ENCODE data around the gene PRLHR. TPM values are rescaled to one million over a fixed set of nuclear protein-coding genes. Genes with fewer than 3 reads are reported as not detected.

The PRLHR gene
- total and polyA plus RNA-seq, 5 experiments from 2014 or later = not detected

DNA sequence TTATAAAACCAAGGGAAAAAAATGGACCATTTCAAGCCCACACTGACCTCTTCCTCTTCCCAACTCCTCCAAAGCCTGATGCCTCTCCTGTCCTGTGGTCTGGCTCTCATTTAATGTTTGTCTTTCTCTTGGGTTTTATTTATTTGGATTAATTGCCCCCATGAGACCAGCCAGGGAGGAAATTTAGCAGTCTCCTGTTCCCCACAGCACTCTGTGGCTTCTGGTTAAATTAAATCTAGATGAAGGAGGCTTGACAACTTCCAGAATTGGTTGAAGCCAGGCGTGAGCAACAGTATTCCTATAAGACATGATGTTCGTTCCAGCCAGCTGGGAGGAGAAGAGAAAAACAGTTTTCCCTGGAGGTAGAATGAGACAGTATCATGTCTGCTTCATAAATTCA lies 15.1 kb upstream of the PRLHR start:
- H3K36me3 Mint-ChIP-seq = peaks cover 0 to 8% (median 0%) of the 10 kb centered on the region in 3 donors
- ATAC-seq (no peak), DNase-seq (no peak)
- POLR2A ChIA-PET = no interaction called here
- H3K4me3 Mint-ChIP-seq = no peak overlapping the region
- peaks cover 0 to 3% (median 0%) of the 10 kb centered on the region in 5 donors for H3K27me3 Mint-ChIP-seq
- peaks cover 0 to 4% (median 0%) of the 10 kb centered on the region in 4 donors for H3K4me1 Mint-ChIP-seq
- no peak overlapping the region for H3K27ac Mint-ChIP-seq
- H3K9me3 Mint-ChIP-seq = peaks cover 0 to 18% (median 8%) of the 10 kb centered on the region in 9 donors

DNA sequence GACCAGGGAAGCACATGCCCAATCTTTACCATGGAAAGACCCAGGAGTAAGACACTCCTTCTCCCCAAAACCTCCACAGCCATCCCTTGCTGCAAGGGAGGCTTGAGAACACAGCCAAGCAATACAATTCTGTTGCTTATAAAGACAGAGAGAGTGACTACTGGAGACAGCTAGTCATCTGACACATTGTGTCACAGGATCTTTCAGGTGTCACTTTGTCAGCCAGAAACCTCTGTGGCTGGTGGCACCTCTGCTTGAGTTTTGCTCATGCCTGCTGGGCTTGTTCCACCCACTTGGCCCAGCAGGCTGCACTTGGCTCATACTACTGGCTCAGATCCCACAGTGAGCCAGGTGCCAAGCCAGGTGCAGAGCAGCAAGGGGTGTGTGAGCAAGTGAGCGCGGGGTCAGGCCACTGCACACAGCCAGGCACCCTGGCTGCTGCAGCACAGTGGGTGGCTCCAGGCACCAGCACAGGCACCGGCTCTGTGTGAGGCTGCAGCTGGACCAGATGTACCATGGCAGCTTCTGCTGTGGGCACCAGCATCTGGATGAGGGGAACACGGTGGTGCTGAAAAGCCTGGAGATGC lies 12.4 kb upstream of the PRLHR start:
- H3K9me3 Mint-ChIP-seq = peaks cover 0 to 18% (median 8%) of the 10 kb centered on the region in 9 donors
- H3K27me3 Mint-ChIP-seq = peaks cover 0 to 2% (median 0%) of the 10 kb centered on the region in 5 donors
- no peak for DNase-seq
- POLR2A ChIA-PET = no interaction called here
- peaks cover 0 to 8% (median 0%) of the 10 kb centered on the region in 3 donors for H3K36me3 Mint-ChIP-seq
- no peak overlapping the region for H3K27ac Mint-ChIP-seq
- H3K4me1 Mint-ChIP-seq = peaks cover 0 to 1% (median 0%) of the 10 kb centered on the region in 4 donors
- no peak for ATAC-seq
- H3K4me3 Mint-ChIP-seq = no peak overlapping the region

GRCh38 chr10:118605694-118606093 lies 10.2 kb upstream of the PRLHR start:
- H3K4me3 Mint-ChIP-seq = no peak overlapping the region
- H3K9me3 Mint-ChIP-seq = peaks cover 0 to 18% (median 8%) of the 10 kb centered on the region in 9 donors
- H3K27me3 Mint-ChIP-seq = peaks cover 0 to 5% (median 0%) of the 10 kb centered on the region in 5 donors
- POLR2A ChIA-PET = no interaction called here
- no peak overlapping the region for H3K27ac Mint-ChIP-seq
- H3K4me1 Mint-ChIP-seq = peaks cover 0 to 1% (median 0%) of the 10 kb centered on the region in 4 donors
- ATAC-seq (no peak), DNase-seq (no peak)
- peaks cover 0 to 8% (median 0%) of the 10 kb centered on the region in 3 donors for H3K36me3 Mint-ChIP-seq

GRCh38 chr10:118596426-118597124 lies 1.1 kb upstream of the PRLHR start:
- Mint-ChIP-seq H3K4me3 (peak overlapping the region in 8 of 10 donors; percentile 0 to 71 (median 62)), H3K27me3 (peaks cover 30 to 86% (median 56%) of the 10 kb centered on the region in 5 donors), H3K27ac (peak overlapping the region in 2 of 10 donors; percentile 13 to 63), H3K9me3 (peaks cover 0 to 11% (median 0%) of the 10 kb centered on the region in 9 donors), H3K4me1 (peaks cover 13 to 30% (median 22%) of the 10 kb centered on the region in 4 donors), H3K36me3 (peaks cover 2 to 17% (median 4%) of the 10 kb centered on the region in 3 donors)
- ATAC-seq (no peak), DNase-seq (peak in 1 of 10 donors; percentile 4)
- POLR2A ChIA-PET = no interaction called here

- peak overlapping the region in 1 of 10 donors; percentile 10 for H3K27ac Mint-ChIP-seq
- H3K4me3 Mint-ChIP-seq = peak overlapping the region in 8 of 10 donors; percentile 5 to 74 (median 62)
- POLR2A ChIA-PET = no interaction called here
- peaks cover 30 to 82% (median 56%) of the 10 kb centered on the region in 5 donors for H3K27me3 Mint-ChIP-seq
- H3K36me3 Mint-ChIP-seq = peaks cover 2 to 17% (median 4%) of the 10 kb centered on the region in 3 donors
- peaks cover 13 to 30% (median 22%) of the 10 kb centered on the region in 4 donors for H3K4me1 Mint-ChIP-seq
- DNase-seq (no peak), ATAC-seq (no peak)
- H3K9me3 Mint-ChIP-seq = peaks cover 0 to 11% (median 0%) of the 10 kb centered on the region in 9 donors
Observed at GRCh38 chr10:118595064-118595420, 406 bp downstream of the PRLHR start.

- peaks cover 2 to 17% (median 4%) of the 10 kb centered on the region in 3 donors for H3K36me3 Mint-ChIP-seq
- DNase-seq = peak; percentile 29 to 69 (median 44)
- POLR2A ChIA-PET = no interaction called here
- peaks cover 13 to 30% (median 22%) of the 10 kb centered on the region in 4 donors for H3K4me1 Mint-ChIP-seq
- peak; percentile 93 to 94 for ATAC-seq
- peaks cover 29 to 76% (median 54%) of the 10 kb centered on the region in 5 donors for H3K27me3 Mint-ChIP-seq
- H3K9me3 Mint-ChIP-seq = peaks cover 0 to 10% (median 0%) of the 10 kb centered on the region in 9 donors
- peak overlapping the region in 5 of 10 donors; percentile 2 to 74 (median 68) for H3K4me3 Mint-ChIP-seq
- no peak overlapping the region for H3K27ac Mint-ChIP-seq
Observed at GRCh38 chr10:118594392-118595063, 920 bp downstream of the PRLHR start.

- Mint-ChIP-seq H3K27me3 (peaks cover 28 to 60% (median 44%) of the 10 kb centered on the region in 5 donors), H3K4me1 (peaks cover 13 to 30% (median 22%) of the 10 kb centered on the region in 4 donors), H3K9me3 (peaks cover 0 to 7% (median 0%) of the 10 kb centered on the region in 9 donors), H3K36me3 (peaks cover 2 to 17% (median 4%) of the 10 kb centered on the region in 3 donors), H3K4me3 (no peak overlapping the region), H3K27ac (no peak overlapping the region)
- ATAC-seq = no peak
- DNase-seq = no peak
- POLR2A ChIA-PET = interaction anchor here (0.7 kb wide), 1 partner anchor 66 kb away, joined by 5 read pairs; no protein-coding TSS in a partner anchor
Observed at GRCh38 chr10:118592675-118593330, 2.6 kb downstream of the PRLHR start.

GRCh38 chr10:118590334-118590733 lies 5.1 kb downstream of the PRLHR start:
- Mint-ChIP-seq H3K27ac (no peak overlapping the region), H3K9me3 (peaks cover 0 to 3% (median 0%) of the 10 kb centered on the region in 9 donors), H3K4me1 (peaks cover 3 to 16% (median 8%) of the 10 kb centered on the region in 4 donors), H3K27me3 (peaks cover 15 to 35% (median 25%) of the 10 kb centered on the region in 5 donors), H3K36me3 (peaks cover 2 to 8% (median 2%) of the 10 kb centered on the region in 3 donors), H3K4me3 (no peak overlapping the region)
- DNase-seq = no peak
- POLR2A ChIA-PET = no interaction called here
- no peak for ATAC-seq

DNA sequence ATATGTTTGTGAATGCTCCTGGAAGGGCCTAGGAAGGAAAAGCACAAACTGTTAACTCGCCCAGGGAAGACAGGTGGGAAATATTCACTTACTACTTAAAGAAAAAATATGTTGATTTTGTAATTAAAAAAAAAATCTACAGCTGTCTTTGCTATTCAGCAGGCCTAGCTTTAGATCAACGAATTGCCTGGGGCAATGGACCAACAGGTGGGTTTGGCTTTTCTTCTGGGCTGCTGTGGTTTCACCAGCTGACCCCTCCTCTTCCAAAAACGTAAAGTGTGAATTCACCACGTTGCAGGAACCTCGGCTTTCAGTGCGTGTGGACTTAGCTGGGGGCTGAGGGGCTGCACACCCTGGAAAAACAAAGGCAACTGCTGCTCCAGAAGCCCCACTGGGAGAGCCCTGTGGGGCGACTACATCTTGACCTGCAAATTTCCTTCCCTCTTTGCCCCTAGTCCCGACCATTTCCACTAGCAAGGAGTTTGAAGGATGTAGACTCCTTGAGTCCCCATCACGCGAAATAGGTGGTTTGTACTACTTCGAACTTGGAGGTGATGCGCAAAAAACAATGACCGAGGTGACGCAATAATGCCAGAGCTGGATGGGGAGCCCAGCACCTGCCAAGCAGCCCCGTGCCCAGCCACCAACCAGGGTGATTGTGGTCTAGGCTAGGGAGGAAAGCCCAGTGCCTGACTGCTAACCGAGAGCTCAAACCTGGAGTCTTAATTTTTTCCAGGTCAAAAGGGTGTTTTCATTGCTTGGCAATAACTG lies 7.4 kb downstream of the PRLHR start:
- POLR2A ChIA-PET = no interaction called here
- H3K4me3 Mint-ChIP-seq = no peak overlapping the region
- no peaks in the 10 kb centered on the region for H3K36me3 Mint-ChIP-seq
- H3K27me3 Mint-ChIP-seq = peaks cover 5 to 14% (median 12%) of the 10 kb centered on the region in 5 donors
- ATAC-seq = no peak
- DNase-seq = no peak
- H3K4me1 Mint-ChIP-seq = no peaks in the 10 kb centered on the region
- no peak overlapping the region for H3K27ac Mint-ChIP-seq
- no peaks in the 10 kb centered on the region for H3K9me3 Mint-ChIP-seq

- DNase-seq (no peak), ATAC-seq (no peak)
- POLR2A ChIA-PET = interaction anchor here (0.6 kb wide), 1 partner anchor 152 kb away, joined by 5 read pairs; no protein-coding TSS in a partner anchor
- peaks cover 0 to 3% (median 1%) of the 10 kb centered on the region in 5 donors for H3K27me3 Mint-ChIP-seq
- H3K4me1 Mint-ChIP-seq = no peaks in the 10 kb centered on the region
- no peak overlapping the region for H3K27ac Mint-ChIP-seq
- H3K9me3 Mint-ChIP-seq = no peaks in the 10 kb centered on the region
- no peaks in the 10 kb centered on the region for H3K36me3 Mint-ChIP-seq
- no peak overlapping the region for H3K4me3 Mint-ChIP-seq
Observed at GRCh38 chr10:118586911-118587310, 8.5 kb downstream of the PRLHR start.

DNA sequence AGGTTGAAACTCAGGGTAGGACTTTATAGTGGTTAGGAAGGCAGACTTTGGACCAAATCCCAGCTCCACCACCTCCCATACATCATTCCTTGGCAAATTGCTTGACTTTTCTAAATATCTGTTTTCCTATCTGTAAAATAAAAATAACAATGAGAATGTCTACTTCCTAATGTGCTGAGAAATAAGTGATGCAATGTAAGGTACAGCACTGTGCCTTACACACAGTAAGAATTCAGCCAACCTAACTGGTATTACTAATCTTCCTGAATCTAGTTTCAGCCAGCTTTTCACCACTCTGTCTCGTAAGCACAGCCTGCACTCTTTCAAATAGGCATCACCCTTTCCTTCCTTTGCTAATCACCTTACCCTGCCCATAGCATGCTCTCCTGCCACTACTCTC lies 9.7 kb downstream of the PRLHR start:
- DNase-seq (no peak), ATAC-seq (no peak)
- Mint-ChIP-seq H3K4me3 (no peak overlapping the region), H3K27me3 (peaks cover 0 to 3% (median 1%) of the 10 kb centered on the region in 5 donors), H3K36me3 (no peaks in the 10 kb centered on the region), H3K9me3 (no peaks in the 10 kb centered on the region), H3K4me1 (no peaks in the 10 kb centered on the region), H3K27ac (no peak overlapping the region)
- POLR2A ChIA-PET = no interaction called here

DNA sequence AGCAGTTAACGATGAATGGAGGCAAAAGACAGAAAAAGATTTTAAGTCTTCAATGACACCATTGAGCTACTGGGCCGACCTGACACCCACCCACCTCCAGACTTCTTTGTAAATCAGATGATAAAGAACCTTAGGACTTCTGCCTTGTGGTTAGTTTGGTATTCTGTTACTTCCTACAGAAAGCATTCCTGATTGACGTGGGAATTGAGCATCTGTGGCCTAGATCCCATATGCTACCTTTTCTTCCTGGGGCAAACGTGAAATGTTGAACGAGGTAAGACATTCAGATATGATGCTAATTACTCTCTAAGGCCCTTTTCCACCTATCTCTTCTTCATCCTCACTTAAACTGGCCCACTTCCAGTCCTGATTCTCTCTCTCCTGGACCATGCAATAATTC lies 10.2 kb downstream of the PRLHR start:
- POLR2A ChIA-PET = no interaction called here
- H3K27ac Mint-ChIP-seq = peak overlapping the region in 1 of 10 donors; percentile 4

More for the DNA sequence above, 10.2 kb downstream of the PRLHR start:
- DNase-seq = no peak
- no peaks in the 10 kb centered on the region for H3K4me1 Mint-ChIP-seq
- no peaks in the 10 kb centered on the region for H3K9me3 Mint-ChIP-seq
- no peaks in the 10 kb centered on the region for H3K36me3 Mint-ChIP-seq
- no peak for ATAC-seq
- no peak overlapping the region for H3K4me3 Mint-ChIP-seq
- H3K27me3 Mint-ChIP-seq = peaks cover 0 to 3% (median 1%) of the 10 kb centered on the region in 5 donors

Measured in naive thymus-derived CD8-positive, alpha-beta T cell (primary cell).